Gastrocnemius medialis (tissue), 4 donors: Measurements from ENCODE around the gene HIVEP3. TPM values are rescaled to one million over a fixed set of nuclear protein-coding genes. Genes with fewer than 3 reads are reported as not detected.

ENCODE experiments used
- ATAC-seq, 2 donors: fragments of 150-250 bp; one replicate each; pipeline ENCODE4 v1.9.1; 2016
- DNase-seq, 2 donors: peaks; one replicate each; pipeline ENCODE4 v3.0.0-alpha.2; 2019
- H3K27ac ChIP-seq, 4 donors: fragments of 200-600 bp; sonication (generic); 1 replicate in 1 of 4; 2 replicates in 3 of 4; pipeline ENCODE4 v1.5.1; 2016 to 2018; ENCODE audit warnings: mild to moderate bottlenecking in 2 of 4, moderate library complexity in 1 of 4
- H3K27me3 ChIP-seq, 3 donors: fragments of 200-600 bp; sonication (generic) in 2 of 3; 1 replicate in 1 of 3; 2 replicates in 2 of 3; pipeline versions ENCODE4 v1.5.1 to v1.6.0; 2016 to 2019; ENCODE audit warnings: mild to moderate bottlenecking in 1 of 3, moderate library complexity in 1 of 3
- H3K36me3 ChIP-seq, 2 donors: fragments of 200-600 bp; sonication (generic) in 1 of 2; one replicate each; pipeline ENCODE4 v1.5.1; 2017 to 2018
- H3K4me1 ChIP-seq, 2 donors: fragments of 200-600 bp; sonication (generic) in 1 of 2; one replicate each; pipeline ENCODE4 v1.5.1; 2016 to 2017; ENCODE audit warnings: mild to moderate bottlenecking in 2 of 2
- H3K4me3 ChIP-seq, 4 donors: fragments of 200-600 bp; sonication (generic) in 3 of 4; 1 replicate in 1 of 4; 2 replicates in 3 of 4; pipeline ENCODE4 v1.5.1; 2016 to 2019; ENCODE audit warnings: mild to moderate bottlenecking in 2 of 4
- H3K9me3 ChIP-seq, 3 donors: fragments of 200-600 bp; sonication (generic) in 2 of 3; 1 replicate in 1 of 3; 2 replicates in 2 of 3; pipeline ENCODE4 v1.5.1; 2016 to 2019
- POLR2A ChIP-seq, 2 donors: fragments of 450-650 bp; IDR thresholded peaks; one replicate each; pipeline ENCODE4 v1.6.1; 2017; ENCODE audit warnings: antibody characterized with exemption in 2 of 2, mild to moderate bottlenecking in 2 of 2, moderate library complexity in 2 of 2
- in situ Hi-C, 4 donors: fragments of 200-750 bp; cut with MboI; loops; one replicate each; pipeline versions ENCODE4 v1.15.0 to v1.8.0; 2017; ENCODE audit warnings: low sequenced_read_pairs in 4 of 4
- intact Hi-C: fragments of 100-400 bp; cut with DNase I; formaldehyde crosslinking; loops from one replicate; pipeline ENCODE4 v1.15.1; 2023; ENCODE audit warnings: low total_unique reads
- total RNA-seq, 4 donors: library from RNA; depleted of rRNA; stranded (reverse); fragments of >200 nt; gene quantifications; one replicate each; pipeline versions ENCODE4 v1.1.0 to v1.2.3, GENCODE V29; 2016
- TF ChIP-seq, protein P1 (sequence below), 5 experiments: fragments of 450-650 bp in 3 of 5; fragments of 200-600 bp in 2 of 5; sonication (generic) in 2 of 5; IDR thresholded peaks in 4 of 5; conservative IDR thresholded peaks in 1 of 5; 1 replicate in 4 of 5; 2 replicates in 1 of 5; pipeline ENCODE4 v1.5.1; 2016 to 2019; ENCODE audit warnings: antibody characterized with exemption in 5 of 5, mild to moderate bottlenecking in 3 of 5, moderate library complexity in 3 of 5

HIVEP3 gene
- 1 to 10 TPM in 2 of 4 donors, under 1 TPM in 2; 0.80 to 1.8 (median 1.3) TPM for total RNA-seq

DNA sequence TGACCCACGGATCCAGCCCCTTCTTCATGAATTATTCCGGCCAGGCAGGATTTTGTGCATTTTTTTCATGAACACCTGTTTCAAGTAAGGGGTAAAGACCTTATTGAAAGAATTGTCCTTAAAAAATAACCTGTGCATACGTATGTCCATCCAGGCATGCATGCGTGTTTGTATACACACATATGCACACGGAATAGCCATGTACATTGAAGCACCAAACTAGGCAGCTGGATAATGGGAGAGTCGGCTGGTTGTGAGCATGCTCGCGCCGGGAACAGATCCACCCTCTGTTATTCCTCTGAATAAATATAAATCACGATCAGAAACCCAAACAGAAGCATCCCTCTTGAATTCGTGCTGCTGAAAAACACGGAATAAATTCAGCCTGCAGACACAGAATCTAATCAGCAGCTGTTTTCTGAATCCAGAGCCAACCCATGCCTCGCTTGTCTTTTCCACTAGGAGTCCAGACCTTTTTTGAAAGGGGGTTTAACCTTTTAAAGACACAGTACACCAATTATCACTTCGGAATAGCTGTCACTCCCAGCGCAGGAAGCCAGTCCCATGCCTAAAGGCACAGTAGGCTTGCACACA lies at the start of gene HIVEP3:
HIVEP3 (minus strand) TSS at position 473 of the 594 bp plus-strand sequence.
- H3K27ac ChIP-seq, result peak within 1 kb of the TSS; percentile 81 to 84 (median 83)
- H3K9me3 ChIP-seq, result no peaks in the 10 kb centered on the region
- ATAC-seq (peak in 1 of 2 donors; percentile 26), DNase-seq (no peak)
- H3K4me1 ChIP-seq, result peaks cover 37% of the 10 kb centered on the region in 2 donors
- TF ChIP-seq, protein P1, sequence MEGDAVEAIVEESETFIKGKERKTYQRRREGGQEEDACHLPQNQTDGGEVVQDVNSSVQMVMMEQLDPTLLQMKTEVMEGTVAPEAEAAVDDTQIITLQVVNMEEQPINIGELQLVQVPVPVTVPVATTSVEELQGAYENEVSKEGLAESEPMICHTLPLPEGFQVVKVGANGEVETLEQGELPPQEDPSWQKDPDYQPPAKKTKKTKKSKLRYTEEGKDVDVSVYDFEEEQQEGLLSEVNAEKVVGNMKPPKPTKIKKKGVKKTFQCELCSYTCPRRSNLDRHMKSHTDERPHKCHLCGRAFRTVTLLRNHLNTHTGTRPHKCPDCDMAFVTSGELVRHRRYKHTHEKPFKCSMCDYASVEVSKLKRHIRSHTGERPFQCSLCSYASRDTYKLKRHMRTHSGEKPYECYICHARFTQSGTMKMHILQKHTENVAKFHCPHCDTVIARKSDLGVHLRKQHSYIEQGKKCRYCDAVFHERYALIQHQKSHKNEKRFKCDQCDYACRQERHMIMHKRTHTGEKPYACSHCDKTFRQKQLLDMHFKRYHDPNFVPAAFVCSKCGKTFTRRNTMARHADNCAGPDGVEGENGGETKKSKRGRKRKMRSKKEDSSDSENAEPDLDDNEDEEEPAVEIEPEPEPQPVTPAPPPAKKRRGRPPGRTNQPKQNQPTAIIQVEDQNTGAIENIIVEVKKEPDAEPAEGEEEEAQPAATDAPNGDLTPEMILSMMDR (IDR thresholded peaks at IDR 0.05 in 4 of 5, conservative IDR thresholded peaks at IDR 0.05 in 1 of 5), result peak in 4 of 5 experiments; percentile 12 to 39 (median 26)
- no peak for TF ChIP-seq POLR2A (IDR thresholded peaks at IDR 0.05)
- H3K36me3 ChIP-seq, result no peaks in the 10 kb centered on the region
- peak within 1 kb of the TSS; percentile 64 to 70 (median 66) for H3K4me3 ChIP-seq
- intact Hi-C loops, result no loop called here
- H3K27me3 ChIP-seq, result no peaks in the 10 kb centered on the region
- in situ Hi-C loops, result no loop called here

DNA sequence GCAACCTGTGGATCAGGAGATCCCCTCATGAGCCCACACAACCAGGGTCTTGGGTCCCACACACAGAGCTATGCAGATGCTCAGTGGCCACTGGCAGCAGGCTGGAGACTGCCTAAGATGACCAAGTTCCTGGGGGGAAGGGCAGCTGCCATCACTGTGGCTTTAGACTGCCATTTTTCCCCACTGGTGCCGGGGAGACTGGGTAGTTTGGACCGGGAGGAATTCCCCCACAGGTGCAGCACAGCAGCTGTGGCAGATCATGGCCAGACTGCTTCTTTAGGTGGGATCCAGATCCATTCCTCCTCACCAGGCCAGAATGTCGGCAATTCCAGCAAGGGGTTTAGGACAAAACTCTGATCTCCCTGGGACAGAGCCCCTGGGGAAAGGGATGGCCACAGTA lies 45.7 kb upstream of the HIVEP3 start:
- TF ChIP-seq, protein P1 (IDR thresholded peaks at IDR 0.05 in 4 of 5, conservative IDR thresholded peaks at IDR 0.05 in 1 of 5), result no peak
- TF ChIP-seq POLR2A (IDR thresholded peaks at IDR 0.05), result no peak
- Histone ChIP-seq H3K9me3 (no peaks in the 10 kb centered on the region), H3K27me3 (no peaks in the 10 kb centered on the region), H3K4me1 (peaks cover 0 to 9% of the 10 kb centered on the region in 2 donors), H3K36me3 (no peaks in the 10 kb centered on the region), H3K4me3 (no peak overlapping the region), H3K27ac (no peak overlapping the region)
- no peak for ATAC-seq
- intact Hi-C loops (no loop called here), in situ Hi-C loops (no loop called here)
- DNase-seq, result no peak

DNA sequence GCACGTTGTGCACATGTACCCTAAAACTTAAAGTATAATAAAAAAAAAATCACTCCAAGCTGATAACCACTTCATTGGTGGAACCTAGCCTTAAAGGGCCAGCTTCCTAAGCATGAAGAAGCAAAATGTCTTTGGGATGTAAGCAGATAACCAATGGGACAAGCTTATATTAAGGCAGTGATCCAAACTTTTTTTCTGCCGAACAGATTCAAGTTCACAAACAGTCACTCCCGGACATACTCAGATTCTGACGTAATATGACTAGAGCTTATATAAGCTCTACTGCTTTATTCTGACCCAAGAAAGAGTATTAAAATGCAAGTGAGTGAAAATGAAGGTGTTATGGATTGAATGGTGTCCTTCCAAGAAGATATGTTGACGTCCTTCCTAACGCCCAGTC lies 44.9 kb upstream of the HIVEP3 start:
- Histone ChIP-seq H3K4me3 (no peak overlapping the region), H3K36me3 (no peaks in the 10 kb centered on the region), H3K27ac (no peak overlapping the region), H3K9me3 (no peaks in the 10 kb centered on the region), H3K4me1 (peaks cover 0 to 9% of the 10 kb centered on the region in 2 donors), H3K27me3 (no peaks in the 10 kb centered on the region)
- ATAC-seq (no peak), DNase-seq (no peak)
- intact Hi-C loops, result no loop called here
- TF ChIP-seq, protein P1 (IDR thresholded peaks at IDR 0.05 in 4 of 5, conservative IDR thresholded peaks at IDR 0.05 in 1 of 5), result no peak
- TF ChIP-seq POLR2A (IDR thresholded peaks at IDR 0.05), result no peak
- in situ Hi-C loops, result no loop called here

DNA sequence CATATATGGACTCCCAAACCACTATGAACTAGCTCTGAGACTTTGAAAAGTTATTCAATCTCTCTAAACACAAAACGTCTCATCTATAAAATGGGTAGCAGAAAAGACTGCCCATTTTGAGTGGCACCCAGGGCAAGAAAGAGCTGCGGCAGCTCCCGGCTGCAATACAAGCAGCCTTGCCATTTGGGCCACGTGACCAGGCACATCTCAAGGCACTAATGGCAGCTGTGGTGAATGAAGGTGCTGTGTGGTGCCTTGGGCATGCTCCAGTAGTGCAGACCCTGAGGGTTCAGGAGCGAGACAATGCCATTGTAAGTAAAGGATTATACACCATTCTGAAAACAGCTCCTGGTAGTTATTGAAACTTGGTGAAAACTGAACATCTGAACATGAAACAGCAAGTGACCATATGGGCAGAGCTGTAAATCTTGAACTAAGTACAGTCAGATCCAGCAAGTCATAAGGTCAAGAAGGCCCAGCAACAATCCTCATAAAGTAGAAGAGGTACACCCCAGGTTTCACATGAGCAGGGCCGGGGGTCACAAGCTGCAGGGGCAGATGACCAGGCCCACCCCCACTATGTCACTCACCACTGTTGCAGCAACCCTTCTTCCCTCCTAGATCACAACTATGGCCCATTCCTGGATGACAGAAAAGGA lies 39.4 kb upstream of the HIVEP3 start:
- Histone ChIP-seq H3K27ac (peak overlapping the region; percentile 73 to 80 (median 76)), H3K27me3 (no peaks in the 10 kb centered on the region), H3K36me3 (no peaks in the 10 kb centered on the region), H3K4me3 (no peak overlapping the region), H3K4me1 (peaks cover 24% of the 10 kb centered on the region in 2 donors), H3K9me3 (no peaks in the 10 kb centered on the region)
- DNase-seq, result no peak
- intact Hi-C loops, result loop anchor here (5.0 kb wide), 2 partner anchors 66 to 401 kb away; no protein-coding TSS in a partner anchor
- in situ Hi-C loops, result no loop called here
- TF ChIP-seq, protein P1 (IDR thresholded peaks at IDR 0.05 in 4 of 5, conservative IDR thresholded peaks at IDR 0.05 in 1 of 5), result no peak
- no peak for TF ChIP-seq POLR2A (IDR thresholded peaks at IDR 0.05)
- peak in 1 of 2 donors; percentile 2 for ATAC-seq
